ENCODE measurements around the gene QRICH1. TPM values are rescaled to one million over a fixed set of nuclear protein-coding genes. Genes with fewer than 3 reads are reported as not detected.
A peak's percentile ranks its signal among the peaks of the same experiment; 100 is the strongest.

Gene QRICH1
- total and polyA plus RNA-seq, 2 of the 4 experiments (the other 2 are of a cell fraction) = 62.7 to 77.3 TPM

DNA sequence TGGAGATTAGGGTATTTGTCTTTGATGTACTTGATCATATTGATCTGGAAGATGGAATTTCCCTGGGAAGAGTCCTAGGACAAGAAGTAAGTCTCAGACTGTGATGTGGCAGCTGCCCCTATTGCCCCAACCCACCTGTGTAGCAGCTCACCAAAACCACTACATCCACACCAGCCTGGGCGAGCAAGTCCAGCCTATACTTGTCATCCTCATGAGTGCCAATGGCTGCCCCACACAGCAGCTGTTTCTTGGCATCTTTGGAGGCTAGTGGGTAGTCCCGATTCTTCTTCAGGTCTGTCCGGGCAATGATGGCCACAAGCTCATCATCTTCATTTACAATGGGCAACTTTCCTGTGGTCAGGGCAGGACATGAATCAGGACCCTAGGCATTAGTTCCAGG, 67.3 kb downstream of the QRICH1 start:
- CTCF ChIA-PET = no interaction called here

More for the DNA sequence above, 67.3 kb downstream of the QRICH1 start:
- Histone ChIP-seq H2BK120ac (ENCODE audit: low read depth, low read length) (no peak overlapping the region), H3K56ac (ENCODE audit: extremely low read depth, insufficient read depth, low read length) (no peak overlapping the region), H3K4me3 (ENCODE audit: insufficient read depth, low read depth, low read length) (no peak overlapping the region), H3K9me3 (ENCODE audit: control insufficient read depth, insufficient read depth, low read length) (no peaks in the 10 kb centered on the region), H3K4ac (ENCODE audit: low read depth, low read length) (no peak overlapping the region), H2BK15ac (ENCODE audit: low read depth, low read length) (no peak overlapping the region), H4K91ac (ENCODE audit: insufficient read depth, low read depth, low read length) (no peak overlapping the region), H3K14ac (replicated peaks; ENCODE audit: low read depth, low read length) (no peak overlapping the region), H4K5ac (ENCODE audit: low read depth, low read length) (no peak overlapping the region), H3K4me1 (ENCODE audit: control insufficient read depth, insufficient read depth, low read length) (peaks cover 5% of the 10 kb centered on the region), H3K23ac (ENCODE audit: low read depth, low read length) (no peak overlapping the region), H2AK9ac (replicated peaks; ENCODE audit: low read depth, low read length, poor library complexity) (no peak overlapping the region), H2BK5ac (ENCODE audit: low read depth, low read length, poor library complexity, severe bottlenecking) (no peak overlapping the region), H3K79me1 (ENCODE audit: low read depth in 1 of 2, low read length in 2 of 2) (peaks cover 31 to 69% of the 10 kb centered on the region in 2 experiments), H3K18ac (ENCODE audit: low read depth, low read length) (no peak overlapping the region), H4K8ac (ENCODE audit: low read depth in 2 of 2, low read length in 2 of 2) (no peak overlapping the region), H3K4me2 (ENCODE audit: low read depth, low read length) (no peak overlapping the region), H2AFZ (replicated peaks; ENCODE audit: low read length, poor library complexity) (no peak overlapping the region), H3K9ac (ENCODE audit: low read depth, low read length) (no peak overlapping the region), H3K9me1 (ENCODE audit: insufficient read depth, low read length) (peaks cover 32% of the 10 kb centered on the region), H3K27ac (ENCODE audit: insufficient read depth, low read length) (no peak overlapping the region), H3K27me3 (ENCODE audit: control insufficient read depth, insufficient read depth, low read length) (no peaks in the 10 kb centered on the region), H3K36me3 (ENCODE audit: control insufficient read depth, insufficient read depth, low read length) (peaks cover 49% of the 10 kb centered on the region), H2BK20ac (ENCODE audit: low read depth, low read length) (no peak overlapping the region), H4K20me1 (ENCODE audit: insufficient read depth, low read length) (peaks cover 20% of the 10 kb centered on the region), H2AK5ac (ENCODE audit: low read depth, low read length) (no peak overlapping the region)
- BruUV-seq (replicated peaks) = TSS peak; percentile 28
- POLR2A ChIA-PET (ENCODE audit: unreplicated experiment) = no interaction called here
- ATAC-seq (ENCODE audit: low read depth) (no peak), DNase-seq (no peak)
- intact Hi-C loops (cut with micrococcal nuclease) = no loop called here
- no CpG with 5 or more reads among the region's 3 CpGs for WGBS, 2 experiments (ENCODE audit: extremely low coverage in 2 of 2, insufficient read length in 1 of 2)
- dilution Hi-C loops (cut with HindIII; ENCODE audit: low sequenced_read_pairs, unreplicated experiment) = no loop called here
- in situ Hi-C loops (cut with MboI; ENCODE audit: low sequenced_read_pairs) = no loop called here
- TF ChIP-seq RAD21 (IDR thresholded peaks at IDR 0.05; ENCODE audit: low read length) (no peak), CEBPB (IDR thresholded peaks at IDR 0.05; ENCODE audit: low read depth, low read length) (no peak), POLR2A (IDR thresholded peaks at IDR 0.05; ENCODE audit: low read depth, low read length) (no peak), MAZ (IDR thresholded peaks at IDR 0.05; ENCODE audit: borderline replicate concordance, low read depth, low read length) (no peak), NFE2L2 (IDR thresholded peaks at IDR 0.05; ENCODE audit: low read depth, low read length) (no peak), BHLHE40 (IDR thresholded peaks at IDR 0.05; ENCODE audit: low read depth, low read length) (no peak), RFX5 (IDR thresholded peaks at IDR 0.05; ENCODE audit: low read depth, low read length) (no peak), FOS (IDR thresholded peaks at IDR 0.05; ENCODE audit: low read depth, low read length) (no peak), SMC3 (IDR thresholded peaks at IDR 0.05; ENCODE audit: low read depth, low read length) (no peak)
- TF ChIP-seq, protein P1, sequence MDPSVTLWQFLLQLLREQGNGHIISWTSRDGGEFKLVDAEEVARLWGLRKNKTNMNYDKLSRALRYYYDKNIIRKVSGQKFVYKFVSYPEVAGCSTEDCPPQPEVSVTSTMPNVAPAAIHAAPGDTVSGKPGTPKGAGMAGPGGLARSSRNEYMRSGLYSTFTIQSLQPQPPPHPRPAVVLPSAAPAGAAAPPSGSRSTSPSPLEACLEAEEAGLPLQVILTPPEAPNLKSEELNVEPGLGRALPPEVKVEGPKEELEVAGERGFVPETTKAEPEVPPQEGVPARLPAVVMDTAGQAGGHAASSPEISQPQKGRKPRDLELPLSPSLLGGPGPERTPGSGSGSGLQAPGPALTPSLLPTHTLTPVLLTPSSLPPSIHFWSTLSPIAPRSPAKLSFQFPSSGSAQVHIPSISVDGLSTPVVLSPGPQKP (IDR thresholded peaks at IDR 0.05; ENCODE audit: borderline replicate concordance, low read depth, low read length) = no peak
